A549 (cell line): Measurements from ENCODE around the gene PTX3. TPM values are rescaled to one million over a fixed set of nuclear protein-coding genes. Genes with fewer than 3 reads are reported as not detected.

Experiments
- ATAC-seq, 2 experiments: fragments of 200-7000 bp in 1 of 2; fragments of >200 bp in 1 of 2; cut with Nextera tagmentation in 1 of 2; cut with Tn5 transposase in 1 of 2; 3 replicates each; pipeline versions ENCODE4 v1.8.0 to v1.9.1; 2018 to 2020; ENCODE audit warnings: mild to moderate bottlenecking in 1 of 2, moderate library complexity in 1 of 2
- CTCF ChIA-PET: fragments of 300-600 bp; sonication (Branson Sonifier 250); formaldehyde crosslinking; extraction: SDS; loops from one replicate; lab custom pipeline; 2021; ENCODE audit warnings: antibody characterized with exemption, inconsistent platforms; lab: Yijun Ruan, JAX
- POLR2A ChIA-PET: fragments of 350-600 bp; formaldehyde crosslinking; extraction: SDS; loops from one replicate; lab custom pipeline; 2021; ENCODE audit warnings: antibody characterized with exemption, inconsistent platforms; lab: Yijun Ruan, JAX
- DNase-seq, 2 experiments: peaks; one replicate each; pipeline versions ENCODE4 v3.0.0 to v3.0.0-alpha.2; 2011 to 2016; ENCODE audit warnings: low read depth in 1 of 2, low spot score in 1 of 2
- FAIRE-seq: peaks from 2 replicates; lab custom pipeline; 2011; peaks lifted over from hg19 to GRCh38; lab: Jason Lieb, UNC
- H3K27ac ChIP-seq, 2 experiments: fragments of >200 bp; sonication (Bioruptor Twin); formaldehyde crosslinking; 3 replicates each; pipeline ENCODE4 v1.5.1; 2016 to 2017
- H3K4me1 ChIP-seq: fragments of >200 bp; sonication (Bioruptor Twin); formaldehyde crosslinking; 3 replicates; pipeline ENCODE4 v1.6.1; 2016
- H3K4me2 ChIP-seq: fragments of >200 bp; sonication (Bioruptor Twin); formaldehyde crosslinking; 3 replicates; pipeline ENCODE4 v1.6.1; 2016
- H3K4me3 ChIP-seq: fragments of >200 bp; sonication (Bioruptor Twin); formaldehyde crosslinking; 3 replicates; pipeline ENCODE4 v1.5.1; 2016
- H3K9me3 ChIP-seq: fragments of >200 bp; sonication (Bioruptor Twin); formaldehyde crosslinking; 3 replicates; pipeline ENCODE4 v1.6.1; 2016
- BCL3 ChIP-seq: fragments of >200 bp; sonication (Bioruptor Twin); formaldehyde crosslinking; IDR thresholded peaks from 3 replicates; pipeline ENCODE4 v1.6.1; 2016
- CBX8 ChIP-seq: fragments of 200-600 bp; sonication (generic); IDR thresholded peaks from 2 replicates; pipeline ENCODE4 v1.6.1; 2016
- CTCF ChIP-seq: fragments of >200 bp; sonication (Bioruptor Twin); formaldehyde crosslinking; IDR thresholded peaks from 3 replicates; pipeline ENCODE4 v1.5.1; 2016
- EHMT2 ChIP-seq: fragments of 200-600 bp; sonication (generic); IDR thresholded peaks from 2 replicates; pipeline ENCODE4 v1.6.1; 2016; ENCODE audit warnings: antibody characterized with exemption, low read depth, mild to moderate bottlenecking, moderate library complexity
- ESRRA ChIP-seq: fragments of 150-350 bp; IDR thresholded peaks from 2 replicates; pipeline ENCODE4 v1.6.1; 2014; ENCODE audit warnings: mild to moderate bottlenecking, low read length, borderline replicate concordance
- FOSB ChIP-seq: fragments of 250-450 bp; sonication (Bioruptor Pico); IDR thresholded peaks from 2 replicates; pipeline ENCODE4 v1.5.0; 2020; ENCODE audit warnings: mild to moderate bottlenecking, moderate library complexity
- GATA3 ChIP-seq: IDR thresholded peaks from 2 replicates; pipeline ENCODE4 v1.6.1; 2012; ENCODE audit warnings: borderline replicate concordance
- HEYL ChIP-seq: fragments of 250-450 bp; sonication (Bioruptor Pico); IDR thresholded peaks from 2 replicates; pipeline ENCODE4 v1.8.0; 2021; ENCODE audit warnings: mild to moderate bottlenecking, moderate library complexity
- HMGXB4 ChIP-seq: fragments of 250-450 bp; sonication (Bioruptor Pico); IDR thresholded peaks from 2 replicates; pipeline ENCODE4 v1.5.0; 2021; ENCODE audit warnings: mild to moderate bottlenecking, moderate library complexity, borderline replicate concordance
- HOXB13 ChIP-seq: fragments of 250-450 bp; sonication (Bioruptor Pico); IDR thresholded peaks from 2 replicates; pipeline ENCODE4 v1.5.0; 2020; ENCODE audit warnings: low read depth, mild to moderate bottlenecking, moderate library complexity
- HOXB5 ChIP-seq: fragments of 250-450 bp; sonication (Bioruptor Pico); IDR thresholded peaks from 2 replicates; pipeline ENCODE4 v1.5.0; 2020; ENCODE audit warnings: mild to moderate bottlenecking, moderate library complexity
- JUNB ChIP-seq: fragments of >200 bp; sonication (Bioruptor Twin); formaldehyde crosslinking; IDR thresholded peaks from 2 replicates; pipeline ENCODE4 v1.6.1; 2016
- KDM1A ChIP-seq: fragments of 200-600 bp; sonication (generic); IDR thresholded peaks from 2 replicates; pipeline ENCODE4 v1.6.1; 2016; ENCODE audit warnings: low read depth, mild to moderate bottlenecking
- KDM5A ChIP-seq: fragments of 200-600 bp; sonication (generic); IDR thresholded peaks from 2 replicates; pipeline ENCODE4 v1.6.1; 2016; ENCODE audit warnings: antibody characterized with exemption, mild to moderate bottlenecking
- MAFK ChIP-seq: fragments of 450-650 bp; IDR thresholded peaks from 2 replicates; pipeline ENCODE4 v1.6.1; 2014; ENCODE audit not compliant: partially characterized antibody
- NFE2L2 ChIP-seq: fragments of 150-350 bp; conservative IDR thresholded peaks from 2 replicates; pipeline ENCODE4 v1.6.1; 2014; ENCODE audit warnings: low read length
- PHF8 ChIP-seq: fragments of 200-600 bp; sonication (generic); IDR thresholded peaks from 2 replicates; pipeline ENCODE4 v1.6.1; 2016; ENCODE audit warnings: low read depth, mild to moderate bottlenecking, antibody characterized with exemption, moderate library complexity, borderline replicate concordance
- RCOR1 ChIP-seq: fragments of 150-350 bp; IDR thresholded peaks from 2 replicates; pipeline ENCODE4 v1.6.1; 2014; ENCODE audit warnings: antibody characterized with exemption, low read length, low read depth
- REST ChIP-seq: fragments of 200-600 bp; sonication (generic); IDR thresholded peaks from 2 replicates; pipeline ENCODE4 v1.6.1; 2016; ENCODE audit warnings: antibody characterized with exemption, mild to moderate bottlenecking, moderate library complexity
- RFX5 ChIP-seq: fragments of 450-650 bp; IDR thresholded peaks from 2 replicates; pipeline ENCODE4 v1.7.1; 2014; ENCODE audit warnings: antibody characterized with exemption, mild to moderate bottlenecking, moderate library complexity
- SMC3 ChIP-seq: fragments of >200 bp; sonication (Bioruptor Twin); formaldehyde crosslinking; IDR thresholded peaks from 3 replicates; pipeline ENCODE4 v1.6.1; 2018; ENCODE audit warnings: inconsistent platforms
- USF2 ChIP-seq: fragments of 450-650 bp; IDR thresholded peaks from 2 replicates; pipeline ENCODE4 v1.6.1; 2014; ENCODE audit warnings: antibody characterized with exemption
- ZC3H11A ChIP-seq: fragments of 450-650 bp; IDR thresholded peaks from 2 replicates; pipeline ENCODE4 v1.6.1; 2014; ENCODE audit warnings: antibody characterized with exemption, mild to moderate bottlenecking
- ZFP36 ChIP-seq: fragments of 450-650 bp; IDR thresholded peaks from 2 replicates; pipeline ENCODE4 v1.6.1; 2014; ENCODE audit warnings: borderline replicate concordance; ENCODE audit not compliant: partially characterized antibody
- ZNF302 ChIP-seq: fragments of 250-450 bp; sonication (Bioruptor Pico); IDR thresholded peaks from 2 replicates; pipeline ENCODE4 v1.9.0; 2021; ENCODE audit warnings: inconsistent platforms, mild to moderate bottlenecking, moderate library complexity
- ZSCAN20 ChIP-seq: fragments of 250-450 bp; sonication (Bioruptor Pico); IDR thresholded peaks from 2 replicates; pipeline ENCODE4 v1.8.0; 2022; ENCODE audit warnings: mild to moderate bottlenecking, moderate library complexity
- WGBS: methylation state at CpG from one replicate; pipeline ENCODE4 v1.1.6; 2017; ENCODE audit errors: missing lambda C conversion rate; 5-methylcytosine and 5-hydroxymethylcytosine counted together
- polyA plus RNA-seq, 4 experiments: library from polyadenylated mRNA; depleted of rRNA in 3 of 4; stranded (reverse); fragments of >200 nt; fragmentation: RNase III in 1 of 4; extraction: RNeasy Plus Mini Kit Qiagen cat#74134 plus additional on column Dnase treatment in 1 of 4; gene quantifications; 2 replicates in 3 of 4; 3 replicates in 1 of 4; pipeline ENCODE4 v1.2.3, GENCODE V29; 2011 to 2017

The PTX3 gene
- polyA plus RNA-seq, 2 of the 4 experiments (the other 2 are of a cell fraction), result 0.14 to 0.35 TPM

GRCh38 chr3:157392104-157392503, 44.5 kb upstream of the PTX3 start:
- no peak for ATAC-seq
- ChIA-PET CTCF (no interaction called here), POLR2A (no interaction called here)
- H3K4me1 ChIP-seq, result 0 out of 3 replicates have a peak, but pooled peaks cover 4% of the 10 kb centered on the region
- 33% methylated on average over 4 of the region's 4 CpGs for WGBS
- no peaks in the 10 kb centered on the region for H3K9me3 ChIP-seq
- H3K4me2 ChIP-seq, result no peak overlapping the region
- H3K27ac ChIP-seq, result no peak overlapping the region
- TF ChIP-seq USF2 (no peak), HOXB13 (no peak), ZNF302 (CRISPR knock-in tag) (no peak), REST (no peak), ESRRA (no peak), EHMT2 (no peak), HEYL (no peak), ZFP36 (no peak), HOXB5 (CRISPR knock-in tag) (no peak), FOSB (CRISPR knock-in tag) (no peak), JUNB (no peak), CTCF (no peak), RCOR1 (no peak), GATA3 (no peak), PHF8 (no peak), ZC3H11A (no peak), ZSCAN20 (CRISPR knock-in tag) (no peak), NFE2L2 (no peak)
- H3K4me3 ChIP-seq, result no peak overlapping the region
- no peak for FAIRE-seq
- DNase-seq, result no peak

GRCh38 chr3:157393113-157393512, 43.5 kb upstream of the PTX3 start:
- FAIRE-seq, result no peak
- Histone ChIP-seq H3K9me3 (no peaks in the 10 kb centered on the region), H3K27ac (no peak overlapping the region), H3K4me3 (no peak overlapping the region), H3K4me2 (no peak overlapping the region), H3K4me1 (0 out of 3 replicates have a peak, but pooled peaks cover 4% of the 10 kb centered on the region)
- POLR2A ChIA-PET, result no interaction called here
- DNase-seq, result no peak
- CTCF ChIA-PET, result interaction anchor here (1.2 kb wide), 1 partner anchor 12 kb away, joined by 4 read pairs; no protein-coding TSS in a partner anchor
- no peak for ATAC-seq
- TF ChIP-seq KDM1A (no peak), HMGXB4 (CRISPR knock-in tag) (no peak), RFX5 (no peak), BCL3 (no peak), KDM5A (no peak), CBX8 (no peak), MAFK (no peak), SMC3 (no peak)
